ENCODE measurements around the gene MRPS34.

MRPS34 gene

GRCh38 chr16:1775846-1776671 lies 3.1 kb upstream of the MRPS34 start:
- POLR2A ChIA-PET: no interaction called here
- H3K36me3 ChIP-seq (ENCODE audit: control insufficient read depth in 2 of 2, insufficient read depth in 1 of 2, low read length in 2 of 2): peaks cover 4 to 76% of the 10 kb centered on the region in 2 experiments; a peak in 2 of 3 replicates
- peaks cover 7% of the 10 kb centered on the region for H3K4me1 ChIP-seq (ENCODE audit: control insufficient read depth, insufficient read depth, low read length)
- no peaks in the 10 kb centered on the region for H3K9me3 ChIP-seq (ENCODE audit: control insufficient read depth, insufficient read depth, low read depth, low read length)
- TF ChIP-seq ZNF146 (tag by site-specific recombination; IDR thresholded peaks at IDR 0.05) (no peak), ZNF544 (tag by site-specific recombination; IDR thresholded peaks at IDR 0.05) (no peak), PRDM10 (tag by site-specific recombination; IDR thresholded peaks at IDR 0.05) (no peak), ZNF692 (tag by site-specific recombination; IDR thresholded peaks at IDR 0.05) (0 out of 2 replicates have a peak, but pooled peaks have one; percentile 21), GLIS1 (tag by site-specific recombination; IDR thresholded peaks at IDR 0.05) (peak; percentile 70), ZIC2 (tag by site-specific recombination; IDR thresholded peaks at IDR 0.05) (peak; percentile 84), KLF1 (tag by site-specific recombination; IDR thresholded peaks at IDR 0.05) (0 out of 2 replicates have a peak, but pooled peaks have one; percentile 12), GLIS2 (tag by site-specific recombination; IDR thresholded peaks at IDR 0.05) (0 out of 2 replicates have a peak, but pooled peaks have one; percentile 43), ZFP69B (tag by site-specific recombination; IDR thresholded peaks at IDR 0.05) (peak; percentile 38; the same call in 1 of the 2 replicates), SP3 (tag by site-specific recombination; IDR thresholded peaks at IDR 0.05) (no peak), ZNF248 (tag by site-specific recombination; IDR thresholded peaks at IDR 0.05) (no peak)
- no peak overlapping the region for H3K27ac ChIP-seq (ENCODE audit: extremely low read depth, low read depth, low read length)
- no peak overlapping the region for H3K4me3 ChIP-seq (ENCODE audit: low read depth, low read length)
- CTCF ChIA-PET: no interaction called here

- H3K9me3 ChIP-seq (ENCODE audit: control insufficient read depth, insufficient read depth, low read depth, low read length): no peaks in the 10 kb centered on the region
- no peak overlapping the region for H3K4me3 ChIP-seq (ENCODE audit: low read depth, low read length)
- CTCF ChIA-PET: interaction anchor here (1.9 kb wide), 1 partner anchor 7 kb away, joined by 14 read pairs; the partner anchor contains the start of genes NUBP2 and SPSB3
- H3K4me1 ChIP-seq (ENCODE audit: control insufficient read depth, insufficient read depth, low read length): peaks cover 6% of the 10 kb centered on the region
- H3K36me3 ChIP-seq (ENCODE audit: control insufficient read depth in 2 of 2, insufficient read depth in 1 of 2, low read length in 2 of 2): peaks cover 0 to 72% of the 10 kb centered on the region in 2 experiments; a peak in 1 of 3 replicates
- POLR2A ChIA-PET: interaction anchor here (1.8 kb wide), 1 partner anchor 8 kb away, joined by 22 read pairs; the partner anchor contains the start of genes NUBP2 and SPSB3
- H3K27ac ChIP-seq (ENCODE audit: extremely low read depth, low read depth, low read length): no peak overlapping the region; the same call in 1 of the 2 replicates
- TF ChIP-seq AEBP2 (tag by site-specific recombination; IDR thresholded peaks at IDR 0.05; ENCODE audit: borderline replicate concordance) (no peak), HOXD13 (CRISPR knock-in tag; IDR thresholded peaks at IDR 0.05; ENCODE audit: borderline replicate concordance) (no peak), PRDM1 (tag by site-specific recombination; IDR thresholded peaks at IDR 0.05) (no peak), ZNF157 (tag by site-specific recombination; IDR thresholded peaks at IDR 0.05) (no peak), KLF1 (tag by site-specific recombination; IDR thresholded peaks at IDR 0.05) (no peak), ZNF692 (tag by site-specific recombination; IDR thresholded peaks at IDR 0.05) (no peak), IKZF3 (tag by site-specific recombination; IDR thresholded peaks at IDR 0.05) (no peak), SETDB1 (IDR thresholded peaks at IDR 0.05; ENCODE audit: insufficient read length, low read length) (no peak), ZNF433 (tag by site-specific recombination; IDR thresholded peaks at IDR 0.05; ENCODE audit: low read depth) (no peak), ZNF280C (tag by site-specific recombination; IDR thresholded peaks at IDR 0.05) (no peak), ZNF133 (tag by site-specific recombination; IDR thresholded peaks at IDR 0.05) (no peak), BCL11A (tag by site-specific recombination; IDR thresholded peaks at IDR 0.05; ENCODE audit: low read depth) (no peak)
These were observed 2.3 kb upstream of the MRPS34 start for GRCh38 chr16:1775006-1775845.
